ENCODE data around the gene HOXA10. TPM values are rescaled to one million over a fixed set of nuclear protein-coding genes. Genes with fewer than 3 reads are reported as not detected.
A peak's percentile ranks its signal among the peaks of the same experiment; 100 is the strongest.

Gene HOXA10
- total RNA-seq, 2 donors from 2014 or later, result not detected

- peak; percentile 58 for DNase-seq
- peaks cover 2% of the 10 kb centered on the region for H3K36me3 Mint-ChIP-seq (ENCODE audit: low read depth)
- H3K27me3 Mint-ChIP-seq (ENCODE audit: insufficient read depth), result peaks cover 100% of the 10 kb centered on the region
- Histone ChIP-seq H3K36me3 (ENCODE audit: control insufficient read depth, insufficient read depth, low read length) (no peaks in the 10 kb centered on the region), H3K27ac (ENCODE audit: low read depth, low read length) (no peak overlapping the region), H3K9me3 (ENCODE audit: control insufficient read depth, low read length) (peaks cover 38% of the 10 kb centered on the region), H3K4me3 (ENCODE audit: low read length) (no peak overlapping the region), H3K9ac (ENCODE audit: extremely low read depth, low read length, poor library complexity, severe bottlenecking) (no peak overlapping the region), H3K27me3 (ENCODE audit: control insufficient read depth, insufficient read depth, low read length, poor library complexity, severe bottlenecking) (peaks cover 100% of the 10 kb centered on the region), H3K4me1 (ENCODE audit: control insufficient read depth, insufficient read depth, low read length) (no peaks in the 10 kb centered on the region)
- no peak overlapping the region for H3K27ac Mint-ChIP-seq
- peaks cover 43% of the 10 kb centered on the region for H3K9me3 Mint-ChIP-seq
- WGBS, 2 experiments (ENCODE audit: insufficient coverage in 1 of 2, insufficient read length in 1 of 2), result 15% methylated on average over 20 to 48 of the region's 48 CpGs
- no peak overlapping the region for H3K4me3 Mint-ChIP-seq
- no peak for TF ChIP-seq CTCF (conservative IDR thresholded peaks at IDR 0.05)
- no peaks in the 10 kb centered on the region for H3K4me1 Mint-ChIP-seq
These were observed 19.0 kb downstream of the HOXA10 start for GRCh38 chr7:27154901-27155815.

- Histone ChIP-seq H3K9ac (ENCODE audit: extremely low read depth, low read length, poor library complexity, severe bottlenecking) (no peak overlapping the region), H3K36me3 (ENCODE audit: control insufficient read depth, insufficient read depth, low read length) (no peaks in the 10 kb centered on the region), H3K27ac (ENCODE audit: low read depth, low read length) (no peak overlapping the region), H3K4me3 (ENCODE audit: low read length) (no peak overlapping the region), H3K27me3 (ENCODE audit: control insufficient read depth, insufficient read depth, low read length, poor library complexity, severe bottlenecking) (peaks cover 100% of the 10 kb centered on the region), H3K4me1 (ENCODE audit: control insufficient read depth, insufficient read depth, low read length) (no peaks in the 10 kb centered on the region), H3K9me3 (ENCODE audit: control insufficient read depth, low read length) (peaks cover 38% of the 10 kb centered on the region)
- H3K4me3 Mint-ChIP-seq, result no peak overlapping the region
- H3K27ac Mint-ChIP-seq, result no peak overlapping the region
- peak; percentile 36 for DNase-seq
- 44 to 67% methylated on average over 1 to 10 of the region's 10 CpGs for WGBS, 2 experiments (ENCODE audit: insufficient coverage in 1 of 2, insufficient read length in 1 of 2)
- TF ChIP-seq CTCF (conservative IDR thresholded peaks at IDR 0.05), result no peak
- H3K36me3 Mint-ChIP-seq (ENCODE audit: low read depth), result peaks cover 2% of the 10 kb centered on the region
- no peaks in the 10 kb centered on the region for H3K4me1 Mint-ChIP-seq
- peaks cover 100% of the 10 kb centered on the region for H3K27me3 Mint-ChIP-seq (ENCODE audit: insufficient read depth)
- peaks cover 43% of the 10 kb centered on the region for H3K9me3 Mint-ChIP-seq
These were observed 19.8 kb downstream of the HOXA10 start for GRCh38 chr7:27154369-27154768.

GRCh38 chr7:27153526-27153925 lies 20.6 kb downstream of the HOXA10 start:
- H3K9me3 Mint-ChIP-seq, result peaks cover 39% of the 10 kb centered on the region
- H3K4me3 Mint-ChIP-seq, result no peak overlapping the region
- Histone ChIP-seq H3K27me3 (ENCODE audit: control insufficient read depth, insufficient read depth, low read length, poor library complexity, severe bottlenecking) (peaks cover 100% of the 10 kb centered on the region), H3K27ac (ENCODE audit: low read depth, low read length) (no peak overlapping the region), H3K4me1 (ENCODE audit: control insufficient read depth, insufficient read depth, low read length) (no peaks in the 10 kb centered on the region), H3K9me3 (ENCODE audit: control insufficient read depth, low read length) (peaks cover 29% of the 10 kb centered on the region), H3K9ac (ENCODE audit: extremely low read depth, low read length, poor library complexity, severe bottlenecking) (no peak overlapping the region), H3K4me3 (ENCODE audit: low read length) (no peak overlapping the region), H3K36me3 (ENCODE audit: control insufficient read depth, insufficient read depth, low read length) (no peaks in the 10 kb centered on the region)
- H3K4me1 Mint-ChIP-seq, result no peaks in the 10 kb centered on the region
- no peak for DNase-seq
- 40% methylated on average over 3 of the region's 3 CpGs; no CpG with 5 or more reads in 1 of the 2 experiments for WGBS, 2 experiments (ENCODE audit: insufficient coverage in 1 of 2, insufficient read length in 1 of 2)
- TF ChIP-seq CTCF (conservative IDR thresholded peaks at IDR 0.05), result no peak
- H3K36me3 Mint-ChIP-seq (ENCODE audit: low read depth), result no peaks in the 10 kb centered on the region
- H3K27ac Mint-ChIP-seq, result no peak overlapping the region
- peaks cover 100% of the 10 kb centered on the region for H3K27me3 Mint-ChIP-seq (ENCODE audit: insufficient read depth)

Measured in endodermal cell (in vitro differentiated cells).